OCI-LY1 (cell line): ENCODE data around the gene GOLIM4.

ENCODE experiments used
- H2AFZ ChIP-seq: fragments of 200-600 bp; sonication (generic), shearing (Covaris generic); 2 replicates; pipeline ENCODE4 v1.6.0; 2014; ENCODE audit warnings: antibody characterized with exemption, mild to moderate bottlenecking, low read length
- H3F3A ChIP-seq: fragments of 200-600 bp; sonication (generic), shearing (Covaris generic); 2 replicates; pipeline ENCODE4 v1.6.0; 2014; ENCODE audit warnings: mild to moderate bottlenecking, antibody characterized with exemption, low read length, moderate library complexity; ENCODE audit not compliant: insufficient read depth
- H3K27ac ChIP-seq: fragments of 200-600 bp; sonication (generic); 2 replicates; pipeline ENCODE4 v1.5.1; 2014; ENCODE audit warnings: low read length, mixed run types, mild to moderate bottlenecking, low read depth; ENCODE audit not compliant: poor library complexity, severe bottlenecking
- H3K27me3 ChIP-seq: fragments of 200-600 bp; sonication (generic); 2 replicates; pipeline ENCODE4 v1.6.0; 2014; ENCODE audit warnings: antibody characterized with exemption, mild to moderate bottlenecking, low read length, moderate library complexity; ENCODE audit not compliant: insufficient read depth
- H3K36me3 ChIP-seq: fragments of 200-600 bp; sonication (generic); 2 replicates; pipeline ENCODE4 v1.6.1; 2014; ENCODE audit warnings: mild to moderate bottlenecking, antibody characterized with exemption, low read length, moderate library complexity, mixed read lengths; ENCODE audit not compliant: insufficient read depth
- H3K4me1 ChIP-seq: fragments of 200-600 bp; sonication (generic); 2 replicates; pipeline ENCODE4 v1.5.1; 2014; ENCODE audit warnings: mild to moderate bottlenecking, low read length, moderate library complexity; ENCODE audit not compliant: insufficient read depth, severe bottlenecking
- H3K4me2 ChIP-seq: fragments of 200-600 bp; sonication (generic), shearing (Covaris generic); 2 replicates; pipeline ENCODE4 v1.6.1; 2014; ENCODE audit warnings: low read length
- H3K4me3 ChIP-seq: fragments of 200-600 bp; sonication (generic); 2 replicates; pipeline ENCODE4 v1.5.1; 2014; ENCODE audit warnings: low read length, low read depth, mild to moderate bottlenecking, mixed read lengths; ENCODE audit not compliant: poor library complexity, severe bottlenecking
- H3K79me2 ChIP-seq: fragments of 200-600 bp; shearing (Covaris generic); 2 replicates; pipeline ENCODE4 v1.6.1; 2016; ENCODE audit warnings: mixed run types, low read length, mixed read lengths; ENCODE audit not compliant: insufficient read depth
- H3K9ac ChIP-seq: fragments of 200-600 bp; sonication (generic), shearing (Covaris generic); 2 replicates; pipeline ENCODE4 v1.6.1; 2014; ENCODE audit warnings: mild to moderate bottlenecking, low read length, mixed read lengths
- H3K9me2 ChIP-seq: fragments of 200-600 bp; sonication (generic), shearing (Covaris generic); 2 replicates; pipeline ENCODE4 v1.6.1; 2014; ENCODE audit warnings: low read depth, mild to moderate bottlenecking, low read length, mixed read lengths
- H3K9me3 ChIP-seq: fragments of 200-600 bp; shearing (Covaris generic); 2 replicates; pipeline ENCODE4 v1.6.1; 2014; ENCODE audit warnings: low read length, mixed read lengths
- H4K20me1 ChIP-seq: fragments of 200-600 bp; sonication (generic), shearing (Covaris generic); 2 replicates; pipeline ENCODE4 v1.6.0; 2016; ENCODE audit warnings: mild to moderate bottlenecking, low read length; ENCODE audit not compliant: insufficient read depth
- EZH2 ChIP-seq: fragments of 200-600 bp; sonication (generic), shearing (Covaris generic); IDR thresholded peaks from 2 replicates; pipeline ENCODE4 v1.8.0; 2017; ENCODE audit warnings: borderline replicate concordance, mixed run types, mild to moderate bottlenecking, antibody characterized with exemption, low read length, moderate library complexity, mixed read lengths
- TF ChIP-seq, protein P1 (sequence below): fragments of 200-600 bp; sonication (generic), shearing (Covaris generic); IDR thresholded peaks from 2 replicates; pipeline ENCODE4 v1.5.1; 2017; ENCODE audit warnings: mild to moderate bottlenecking, antibody characterized with exemption, low read length, moderate library complexity, mixed read lengths

Gene GOLIM4

DNA sequence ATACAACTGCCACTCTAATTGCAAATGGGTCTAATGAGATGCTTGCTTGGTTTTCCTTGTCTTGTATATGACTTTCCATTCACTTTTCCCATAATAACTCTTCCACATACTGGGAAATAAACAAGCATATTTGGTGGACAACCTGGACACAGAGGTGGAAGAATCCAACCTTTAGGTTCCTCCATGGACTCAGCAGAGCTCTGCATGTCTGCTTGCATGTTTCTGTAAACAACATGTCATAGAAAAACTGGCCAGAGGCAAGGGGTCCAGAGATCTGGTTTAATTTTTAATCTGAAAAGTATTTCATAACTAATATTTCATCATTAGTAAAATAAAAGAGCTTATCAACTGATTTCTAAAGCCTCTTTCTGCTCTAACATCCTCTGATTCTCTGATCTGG is 30.2 kb downstream of the GOLIM4 start:
- Histone ChIP-seq H4K20me1 (no peaks in the 10 kb centered on the region), H3F3A (no peaks in the 10 kb centered on the region), H2AFZ (no peak overlapping the region), H3K79me2 (0 out of 2 replicates have a peak, but pooled peaks cover 16% of the 10 kb centered on the region), H3K27me3 (no peaks in the 10 kb centered on the region), H3K9ac (no peak overlapping the region), H3K9me2 (no peaks in the 10 kb centered on the region), H3K36me3 (peaks cover 3% of the 10 kb centered on the region; the same call in 1 of the 2 replicates), H3K9me3 (no peaks in the 10 kb centered on the region), H3K4me1 (peaks cover 24% of the 10 kb centered on the region), H3K4me2 (no peak overlapping the region), H3K27ac (no peak overlapping the region), H3K4me3 (no peak overlapping the region)
- no peak for TF ChIP-seq EZH2
- TF ChIP-seq, protein P1, sequence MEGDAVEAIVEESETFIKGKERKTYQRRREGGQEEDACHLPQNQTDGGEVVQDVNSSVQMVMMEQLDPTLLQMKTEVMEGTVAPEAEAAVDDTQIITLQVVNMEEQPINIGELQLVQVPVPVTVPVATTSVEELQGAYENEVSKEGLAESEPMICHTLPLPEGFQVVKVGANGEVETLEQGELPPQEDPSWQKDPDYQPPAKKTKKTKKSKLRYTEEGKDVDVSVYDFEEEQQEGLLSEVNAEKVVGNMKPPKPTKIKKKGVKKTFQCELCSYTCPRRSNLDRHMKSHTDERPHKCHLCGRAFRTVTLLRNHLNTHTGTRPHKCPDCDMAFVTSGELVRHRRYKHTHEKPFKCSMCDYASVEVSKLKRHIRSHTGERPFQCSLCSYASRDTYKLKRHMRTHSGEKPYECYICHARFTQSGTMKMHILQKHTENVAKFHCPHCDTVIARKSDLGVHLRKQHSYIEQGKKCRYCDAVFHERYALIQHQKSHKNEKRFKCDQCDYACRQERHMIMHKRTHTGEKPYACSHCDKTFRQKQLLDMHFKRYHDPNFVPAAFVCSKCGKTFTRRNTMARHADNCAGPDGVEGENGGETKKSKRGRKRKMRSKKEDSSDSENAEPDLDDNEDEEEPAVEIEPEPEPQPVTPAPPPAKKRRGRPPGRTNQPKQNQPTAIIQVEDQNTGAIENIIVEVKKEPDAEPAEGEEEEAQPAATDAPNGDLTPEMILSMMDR, result no peak

GRCh38 chr3:168063122-168063521 is 32.6 kb downstream of the GOLIM4 start:
- 0 out of 2 replicates have a peak, but pooled peaks cover 12% of the 10 kb centered on the region for H3K79me2 ChIP-seq
- no peaks in the 10 kb centered on the region for H3K9me2 ChIP-seq
- H3K4me3 ChIP-seq, result no peak overlapping the region
- H3K36me3 ChIP-seq, result peaks cover 3% of the 10 kb centered on the region; the same call in 1 of the 2 replicates
- H3K9me3 ChIP-seq, result 0 out of 2 replicates have a peak, but pooled peaks cover under 1% of the 10 kb centered on the region
- no peaks in the 10 kb centered on the region for H3K27me3 ChIP-seq
- no peak overlapping the region for H3K4me2 ChIP-seq
- TF ChIP-seq, protein P1, result no peak
- no peak for TF ChIP-seq EZH2
- H3K4me1 ChIP-seq, result peaks cover 24% of the 10 kb centered on the region
- no peaks in the 10 kb centered on the region for H4K20me1 ChIP-seq
- H2AFZ ChIP-seq, result no peak overlapping the region
- no peak overlapping the region for H3K27ac ChIP-seq
- no peaks in the 10 kb centered on the region for H3F3A ChIP-seq
- no peak overlapping the region for H3K9ac ChIP-seq

- Histone ChIP-seq H3F3A (no peaks in the 10 kb centered on the region), H3K79me2 (0 out of 2 replicates have a peak, but pooled peaks cover 10% of the 10 kb centered on the region), H2AFZ (no peak overlapping the region), H3K4me2 (no peak overlapping the region), H3K9me3 (0 out of 2 replicates have a peak, but pooled peaks cover 2% of the 10 kb centered on the region), H3K9ac (no peak overlapping the region), H3K9me2 (no peaks in the 10 kb centered on the region), H4K20me1 (no peaks in the 10 kb centered on the region), H3K4me1 (peaks cover 24% of the 10 kb centered on the region), H3K4me3 (no peak overlapping the region), H3K27me3 (no peaks in the 10 kb centered on the region), H3K27ac (no peak overlapping the region), H3K36me3 (peaks cover 3% of the 10 kb centered on the region; the same call in 1 of the 2 replicates)
- TF ChIP-seq, protein P1, result no peak
- no peak for TF ChIP-seq EZH2
These were observed 33.0 kb downstream of the GOLIM4 start for GRCh38 chr3:168062679-168063078.
